ENCODE data around the gene PDE6B. TPM values are rescaled to one million over a fixed set of nuclear protein-coding genes. Genes with fewer than 3 reads are reported as not detected.

Gene PDE6B
- total RNA-seq, 1 experiment from 2014 or later = 10.8 TPM

- no CpG with 5 or more reads among the region's 15 CpGs for WGBS (ENCODE audit: extremely low coverage, insufficient read length, low lambda C conversion rate)
- Histone ChIP-seq H2BK120ac (ENCODE audit: low read depth, low read length, poor library complexity, severe bottlenecking) (no peak overlapping the region), H3T11ph (ENCODE audit: low read length) (no peak overlapping the region), H3K9ac (ENCODE audit: extremely low read depth, insufficient read length, low read length) (no peak overlapping the region), H3K27me3 (ENCODE audit: insufficient read depth, low read length) (no peaks in the 10 kb centered on the region), H4K8ac (replicated peaks; ENCODE audit: insufficient read length, low read depth, low read length) (no peak overlapping the region), H3K79me1 (ENCODE audit: insufficient read depth, low read depth, low read length, poor library complexity, severe bottlenecking) (no peaks in the 10 kb centered on the region), H2BK5ac (ENCODE audit: insufficient read length, low read length) (no peak overlapping the region), H3K23ac (ENCODE audit: insufficient read length, low read depth, low read length) (no peak overlapping the region), H3K4me2 (ENCODE audit: insufficient read depth, insufficient read length, low read length) (no peak overlapping the region), H3K27ac (ENCODE audit: insufficient read length, low read depth, low read length) (no peak overlapping the region), H2BK12ac (ENCODE audit: insufficient read length, low read depth, low read length) (no peak overlapping the region), H3K4ac (ENCODE audit: low read depth, low read length) (no peak overlapping the region), H3K14ac (ENCODE audit: insufficient read depth, low read length) (no peak overlapping the region), H2AFZ (ENCODE audit: low read length) (no peak overlapping the region), H3K18ac (ENCODE audit: insufficient read length, low read depth, low read length) (no peak overlapping the region), H3K23me2 (ENCODE audit: insufficient read length, low read depth, low read length, poor library complexity, severe bottlenecking) (no peaks in the 10 kb centered on the region), H4K91ac (ENCODE audit: insufficient read length, low read depth, low read length) (no peak overlapping the region), H3K9me3 (ENCODE audit: control insufficient read depth, low read depth, low read length) (no peaks in the 10 kb centered on the region), H4K5ac (ENCODE audit: insufficient read length, low read depth, low read length) (no peak overlapping the region), H2AK5ac (ENCODE audit: insufficient read length, low read length) (no peak overlapping the region), H4K20me1 (ENCODE audit: control insufficient read depth, insufficient read depth, insufficient read length) (no peaks in the 10 kb centered on the region), H3K56ac (ENCODE audit: insufficient read length, low read depth, low read length) (no peak overlapping the region), H2BK20ac (ENCODE audit: low read depth, low read length, poor library complexity, severe bottlenecking) (no peak overlapping the region), H3K4me1 (ENCODE audit: insufficient read depth, low read length) (no peaks in the 10 kb centered on the region), H2BK15ac (ENCODE audit: low read depth, low read length) (no peak overlapping the region), H3K79me2 (ENCODE audit: insufficient read depth, low read length) (no peaks in the 10 kb centered on the region)
- peak; percentile 28 for DNase-seq
- Mint-ChIP-seq H3K4me1 (0 out of 4 replicates have a peak, but pooled peaks cover 0 to 3% of the 10 kb centered on the region in 2 experiments), H3K9me3 (peaks cover 17 to 21% of the 10 kb centered on the region in 2 experiments), H3K27me3 (ENCODE audit: low read depth) (peaks cover 18% of the 10 kb centered on the region), H3K4me3 (no peak overlapping the region), H3K27ac (no peak overlapping the region; a peak in 1 of 7 replicates), H3K36me3 (ENCODE audit: insufficient read depth in 1 of 3, low read depth in 3 of 3) (peaks cover 0 to 15% (median 13%) of the 10 kb centered on the region in 3 experiments; a peak in 5 of 7 replicates)
- no peak for TF ChIP-seq CTCF (conservative IDR thresholded peaks at IDR 0.05)
These were observed 8.7 kb downstream of the PDE6B start for GRCh38 chr4:633976-634598.

All from H9 (cell line).